Right lobe of liver (tissue), 4 donors: ENCODE data around the gene APBB1IP.

ENCODE experiments used
- POLR2A ChIP-seq: fragments of 450-650 bp; IDR thresholded peaks from one replicate; pipeline ENCODE4 v1.6.1; 2017; ENCODE audit warnings: antibody characterized with exemption, mild to moderate bottlenecking
- TF ChIP-seq, protein P1 (sequence below), 4 donors: fragments of 200-600 bp in 3 of 4; fragments of 450-650 bp in 1 of 4; IDR thresholded peaks; one replicate each; pipeline versions ENCODE4 v1.5.1 to v1.8.0; 2016 to 2022; ENCODE audit warnings: antibody characterized with exemption in 4 of 4, mild to moderate bottlenecking in 2 of 4
- donor health status: DM: no; HTN: no; CAD: no.
- donor health status: DM: no; HTN: no; CAD: no.
- donor health status: DM: no; HTN: yes; CAD: no.

DNA sequence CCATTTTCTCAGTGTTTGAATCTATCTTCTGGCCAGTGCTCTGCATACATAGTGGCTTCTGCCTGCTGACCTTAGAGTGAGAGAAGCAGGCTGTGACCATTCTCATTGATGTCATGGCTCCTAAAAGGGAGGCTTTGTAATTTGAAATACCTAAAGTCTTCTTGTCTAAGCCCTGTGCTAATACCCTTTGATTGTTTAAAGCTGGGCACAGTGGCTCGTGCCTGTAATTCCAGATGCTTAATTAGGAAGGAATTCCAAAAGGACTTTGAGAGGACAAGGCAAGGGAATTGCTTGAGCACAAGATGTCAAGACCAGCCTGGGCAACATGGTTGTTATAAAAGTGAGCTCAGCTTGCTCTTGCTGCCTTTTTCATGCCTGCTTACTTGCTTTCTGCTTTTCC, 81.7 kb downstream of the APBB1IP start:
- TF ChIP-seq, protein P1, sequence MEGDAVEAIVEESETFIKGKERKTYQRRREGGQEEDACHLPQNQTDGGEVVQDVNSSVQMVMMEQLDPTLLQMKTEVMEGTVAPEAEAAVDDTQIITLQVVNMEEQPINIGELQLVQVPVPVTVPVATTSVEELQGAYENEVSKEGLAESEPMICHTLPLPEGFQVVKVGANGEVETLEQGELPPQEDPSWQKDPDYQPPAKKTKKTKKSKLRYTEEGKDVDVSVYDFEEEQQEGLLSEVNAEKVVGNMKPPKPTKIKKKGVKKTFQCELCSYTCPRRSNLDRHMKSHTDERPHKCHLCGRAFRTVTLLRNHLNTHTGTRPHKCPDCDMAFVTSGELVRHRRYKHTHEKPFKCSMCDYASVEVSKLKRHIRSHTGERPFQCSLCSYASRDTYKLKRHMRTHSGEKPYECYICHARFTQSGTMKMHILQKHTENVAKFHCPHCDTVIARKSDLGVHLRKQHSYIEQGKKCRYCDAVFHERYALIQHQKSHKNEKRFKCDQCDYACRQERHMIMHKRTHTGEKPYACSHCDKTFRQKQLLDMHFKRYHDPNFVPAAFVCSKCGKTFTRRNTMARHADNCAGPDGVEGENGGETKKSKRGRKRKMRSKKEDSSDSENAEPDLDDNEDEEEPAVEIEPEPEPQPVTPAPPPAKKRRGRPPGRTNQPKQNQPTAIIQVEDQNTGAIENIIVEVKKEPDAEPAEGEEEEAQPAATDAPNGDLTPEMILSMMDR (IDR thresholded peaks at IDR 0.05): no peak
- no peak for TF ChIP-seq POLR2A
